Osteoblast (primary cell): ENCODE results near the gene PRRC2C. TPM values are rescaled to one million over a fixed set of nuclear protein-coding genes. Genes with fewer than 3 reads are reported as not detected.

Experiments used
- small RNA-seq: library from RNA; depleted of rRNA; stranded (forward); fragments of <200 nt; gene quantifications from one replicate; pipeline ENCODE3, GENCODE V24; 2012
- total RNA-seq: library from RNA; depleted of rRNA; stranded (reverse); fragments of >200 nt; gene quantifications from 2 replicates; pipeline ENCODE4 v1.2.3, GENCODE V29; 2012

The PRRC2C gene
- total RNA-seq, 1 donor: 40.5 TPM

Small RNA genes within 50 kb of the gene (small RNA-seq; reads per million reads assigned to genes)
- not detected for gene CYCSP53

Other genes with a start within 250 kb of the PRRC2C start
- gene FMO1, start 237.0 kb upstream of the PRRC2C start, total RNA-seq: not detected in 2 replicates
- 3.6 and 8.5 TPM in 2 replicates for gene FMO4, start 171.3 kb upstream of the PRRC2C start, total RNA-seq
- under 0.01 TPM in 2 replicates for gene MYOCOS, start 136.7 kb downstream of the PRRC2C start, total RNA-seq
- gene MYOC, start 167.2 kb downstream of the PRRC2C start, total RNA-seq: not detected in 2 replicates